HUES64 (cell line): ENCODE results near the gene PGM1.

Experiments used
- H3K27ac ChIP-seq: 2 replicates; pipeline ENCODE4 v1.7.0; 2013; ENCODE audit warnings: low read depth, low read length, inconsistent platforms
- H3K27me3 ChIP-seq: 2 replicates; pipeline ENCODE4 v1.6.1; 2013; ENCODE audit warnings: mild to moderate bottlenecking, low read length; ENCODE audit not compliant: insufficient read depth
- H3K36me3 ChIP-seq: 2 replicates; pipeline ENCODE4 v1.6.1; 2013; ENCODE audit warnings: mild to moderate bottlenecking, low read length; ENCODE audit not compliant: insufficient read depth
- H3K4me1 ChIP-seq: 2 replicates; pipeline ENCODE4 v1.6.1; 2013; ENCODE audit warnings: mild to moderate bottlenecking, low read length, moderate library complexity; ENCODE audit not compliant: insufficient read depth
- H3K4me3 ChIP-seq: 2 replicates; pipeline ENCODE4 v1.5.1; 2013; ENCODE audit warnings: mild to moderate bottlenecking, low read length, moderate library complexity
- H3K9ac ChIP-seq: 2 replicates; pipeline ENCODE4 v1.6.1; 2013; ENCODE audit warnings: mild to moderate bottlenecking, low read depth, low read length
- H3K9me3 ChIP-seq: 2 replicates; pipeline ENCODE4 v1.6.1; 2013; ENCODE audit warnings: low read depth, low read length; ENCODE audit not compliant: insufficient read depth
- WGBS: fragments of 150-250, 120-280 bp; methylation state at CpG from one replicate; pipeline ENCODE4 v1.1.7; 2013; ENCODE audit warnings: missing lambda C conversion rate; 5-methylcytosine and 5-hydroxymethylcytosine counted together

Gene PGM1

GRCh38 chr1:63665824-63666223, 72.6 kb downstream of the PGM1 start:
- Histone ChIP-seq H3K4me3 (no peak overlapping the region), H3K4me1 (peaks cover 11% of the 10 kb centered on the region), H3K27me3 (no peaks in the 10 kb centered on the region), H3K27ac (no peak overlapping the region), H3K9me3 (no peaks in the 10 kb centered on the region), H3K36me3 (no peaks in the 10 kb centered on the region), H3K9ac (no peak overlapping the region)
- 95% methylated on average over 2 of the region's 3 CpGs for WGBS

GRCh38 chr1:63668298-63668697, 75.1 kb downstream of the PGM1 start:
- 93% methylated on average over 2 of the region's 2 CpGs for WGBS
- no peaks in the 10 kb centered on the region for H3K4me1 ChIP-seq
- H3K27ac ChIP-seq: no peak overlapping the region
- H3K9me3 ChIP-seq: no peaks in the 10 kb centered on the region
- H3K27me3 ChIP-seq: no peaks in the 10 kb centered on the region
- H3K36me3 ChIP-seq: no peaks in the 10 kb centered on the region
- no peak overlapping the region for H3K4me3 ChIP-seq
- H3K9ac ChIP-seq: no peak overlapping the region

- no peak overlapping the region for H3K9ac ChIP-seq
- no peaks in the 10 kb centered on the region for H3K4me1 ChIP-seq
- no peak overlapping the region for H3K27ac ChIP-seq
- no peaks in the 10 kb centered on the region for H3K9me3 ChIP-seq
- H3K4me3 ChIP-seq: no peak overlapping the region
- H3K27me3 ChIP-seq: no peaks in the 10 kb centered on the region
- 86% methylated on average over 15 of the region's 15 CpGs for WGBS
- H3K36me3 ChIP-seq: no peaks in the 10 kb centered on the region
Observed at GRCh38 chr1:63669151-63669961, 76.1 kb downstream of the PGM1 start.

- Histone ChIP-seq H3K9ac (no peak overlapping the region), H3K4me1 (peaks cover 7% of the 10 kb centered on the region; the same call in 1 of the 2 replicates), H3K4me3 (no peak overlapping the region), H3K9me3 (no peaks in the 10 kb centered on the region), H3K27ac (no peak overlapping the region), H3K36me3 (no peaks in the 10 kb centered on the region), H3K27me3 (no peaks in the 10 kb centered on the region)
- WGBS: 96% methylated on average over 5 of the region's 5 CpGs
Observed at GRCh38 chr1:63670164-63670563, 77.0 kb downstream of the PGM1 start.

GRCh38 chr1:63671514-63671913, 78.3 kb downstream of the PGM1 start:
- no peaks in the 10 kb centered on the region for H3K9me3 ChIP-seq
- no peak overlapping the region for H3K4me3 ChIP-seq
- H3K9ac ChIP-seq: no peak overlapping the region
- H3K27ac ChIP-seq: no peak overlapping the region
- no peaks in the 10 kb centered on the region for H3K27me3 ChIP-seq
- H3K36me3 ChIP-seq: no peaks in the 10 kb centered on the region
- H3K4me1 ChIP-seq: peaks cover 9% of the 10 kb centered on the region; the same call in 1 of the 2 replicates
- 94% methylated on average over 1 of the region's 1 CpG for WGBS

GRCh38 chr1:63674238-63674864, 81.1 kb downstream of the PGM1 start:
- Histone ChIP-seq H3K36me3 (no peaks in the 10 kb centered on the region), H3K9ac (no peak overlapping the region), H3K27ac (no peak overlapping the region), H3K27me3 (no peaks in the 10 kb centered on the region), H3K4me3 (no peak overlapping the region), H3K9me3 (peaks cover under 1% of the 10 kb centered on the region; the same call in 1 of the 2 replicates), H3K4me1 (peaks cover 9% of the 10 kb centered on the region; the same call in 1 of the 2 replicates)
- WGBS: 47% methylated on average over 9 of the region's 9 CpGs

- no peaks in the 10 kb centered on the region for H3K27me3 ChIP-seq
- H3K4me1 ChIP-seq: peaks cover 9% of the 10 kb centered on the region; the same call in 1 of the 2 replicates
- no peaks in the 10 kb centered on the region for H3K36me3 ChIP-seq
- H3K9me3 ChIP-seq: peaks cover 4% of the 10 kb centered on the region; the same call in 1 of the 2 replicates
- no peak overlapping the region for H3K9ac ChIP-seq
- H3K4me3 ChIP-seq: no peak overlapping the region
- 61% methylated on average over 5 of the region's 6 CpGs for WGBS
- H3K27ac ChIP-seq: no peak overlapping the region
Observed at GRCh38 chr1:63674865-63675419, 81.7 kb downstream of the PGM1 start.

- no peak overlapping the region for H3K27ac ChIP-seq
- H3K36me3 ChIP-seq: no peaks in the 10 kb centered on the region
- no peak overlapping the region for H3K9ac ChIP-seq
- 88% methylated on average over 9 of the region's 9 CpGs for WGBS
- no peak overlapping the region for H3K4me3 ChIP-seq
- H3K4me1 ChIP-seq: peaks cover 9% of the 10 kb centered on the region; the same call in 1 of the 2 replicates
- H3K9me3 ChIP-seq: peaks cover 4% of the 10 kb centered on the region; the same call in 1 of the 2 replicates
- H3K27me3 ChIP-seq: no peaks in the 10 kb centered on the region
Observed at GRCh38 chr1:63675420-63675931, 82.3 kb downstream of the PGM1 start.

GRCh38 chr1:63677497-63677896, 84.3 kb downstream of the PGM1 start:
- no peaks in the 10 kb centered on the region for H3K27me3 ChIP-seq
- peaks cover 9% of the 10 kb centered on the region; the same call in 1 of the 2 replicates for H3K4me1 ChIP-seq
- 92% methylated on average over 3 of the region's 3 CpGs for WGBS
- H3K4me3 ChIP-seq: no peak overlapping the region
- peaks cover 4% of the 10 kb centered on the region; the same call in 1 of the 2 replicates for H3K9me3 ChIP-seq
- no peak overlapping the region for H3K27ac ChIP-seq
- H3K36me3 ChIP-seq: no peaks in the 10 kb centered on the region
- H3K9ac ChIP-seq: no peak overlapping the region

GRCh38 chr1:63678200-63678599, 85.0 kb downstream of the PGM1 start:
- H3K4me1 ChIP-seq: peaks cover 13% of the 10 kb centered on the region; the same call in 1 of the 2 replicates
- no peaks in the 10 kb centered on the region for H3K27me3 ChIP-seq
- H3K9me3 ChIP-seq: peaks cover 4% of the 10 kb centered on the region; the same call in 1 of the 2 replicates
- H3K36me3 ChIP-seq: no peaks in the 10 kb centered on the region
- no peak overlapping the region for H3K27ac ChIP-seq
- no peak overlapping the region for H3K9ac ChIP-seq
- no peak overlapping the region for H3K4me3 ChIP-seq
- 95% methylated on average over 1 of the region's 1 CpG for WGBS

GRCh38 chr1:63679076-63679475, 85.9 kb downstream of the PGM1 start:
- Histone ChIP-seq H3K4me3 (no peak overlapping the region), H3K36me3 (no peaks in the 10 kb centered on the region), H3K9me3 (peaks cover 4% of the 10 kb centered on the region; the same call in 1 of the 2 replicates), H3K27me3 (no peaks in the 10 kb centered on the region), H3K27ac (no peak overlapping the region), H3K4me1 (peaks cover 13% of the 10 kb centered on the region; the same call in 1 of the 2 replicates), H3K9ac (no peak overlapping the region)
- 93% methylated on average over 2 of the region's 2 CpGs for WGBS
